T-cell (primary cell): ENCODE measurements around the gene MYB. TPM values are rescaled to one million over a fixed set of nuclear protein-coding genes. Genes with fewer than 3 reads are reported as not detected.
A peak's percentile ranks its signal among the peaks of the same experiment; 100 is the strongest.
"Not testable (repeated sequence)": the region's sequence is repeated elsewhere in the genome, so short reads cannot be mapped to it uniquely, and the experiment has no call there.

Experiments
- ATAC-seq, 4 experiments: fragments of 200-7000 bp in 3 of 4; fragments of 150-1000 bp in 1 of 4; cut with Tn5 transposase; replicated peaks in 1 of 4; 1 replicate in 3 of 4; 2 replicates in 1 of 4; pipeline ENCODE4 v1.10.0; 2021; ENCODE audit warnings: moderate library complexity in 3 of 4, mild to moderate bottlenecking in 2 of 4, moderate number of reproducible peaks in 1 of 4
- CTCF ChIA-PET, 2 donors: fragments of 300-600 bp; sonication (Branson Sonifier 250); formaldehyde crosslinking; loops; one replicate each; lab custom pipeline; 2022; ENCODE audit warnings: antibody characterized with exemption in 2 of 2; lab: Charles Lee
- POLR2A ChIA-PET, 2 donors: fragments of 300-600 bp; sonication (Branson Sonifier 250); formaldehyde crosslinking; loops; one replicate each; lab custom pipeline; 2022; ENCODE audit warnings: antibody characterized with exemption in 2 of 2; lab: Charles Lee
- DNase-seq, 35 experiments: peaks; one replicate each; pipeline versions ENCODE4 v3.0.0 to v3.0.0-alpha.2; 2013 to 2023
- H3K27ac ChIP-seq: one replicate; pipeline ENCODE4 v1.5.1; 2013; ENCODE audit warnings: low read length
- H3K27me3 ChIP-seq, 2 experiments: replicated peaks in 1 of 2; 1 replicate in 1 of 2; 2 replicates in 1 of 2; pipeline versions ENCODE4 v1.6.1 to v1.7.0; 2013; ENCODE audit warnings: low read length in 1 of 2, mixed read lengths in 1 of 2; ENCODE audit not compliant: control insufficient read depth in 2 of 2, insufficient read depth in 2 of 2; ENCODE audit errors: extremely low read depth in 1 of 2
- H3K36me3 ChIP-seq, 2 donors: 1 replicate in 1 of 2; 2 replicates in 1 of 2; pipeline versions ENCODE4 v1.6.1 to v1.7.0; 2013; ENCODE audit warnings: low read length in 1 of 2; ENCODE audit not compliant: control insufficient read depth in 2 of 2, insufficient read depth in 1 of 2; ENCODE audit errors: extremely low read depth in 1 of 2
- H3K4me1 ChIP-seq, 2 experiments: 1 replicate in 1 of 2; 2 replicates in 1 of 2; pipeline versions ENCODE4 v1.6.1 to v1.7.0; 2013; ENCODE audit warnings: low read length in 2 of 2, mixed read lengths in 1 of 2; ENCODE audit not compliant: insufficient read depth in 2 of 2, control insufficient read depth in 1 of 2; ENCODE audit errors: extremely low read depth in 1 of 2
- H3K4me3 ChIP-seq, 2 donors: 1 replicate in 1 of 2; 2 replicates in 1 of 2; pipeline versions ENCODE4 v1.5.1 to v1.7.0; 2013; ENCODE audit warnings: mild to moderate bottlenecking in 2 of 2, low read length in 1 of 2, moderate library complexity in 1 of 2; ENCODE audit not compliant: control insufficient read depth in 1 of 2; ENCODE audit errors: extremely low read depth in 1 of 2
- H3K9me3 ChIP-seq: 2 replicates; pipeline ENCODE4 v1.7.0; 2013
- H3K27ac Mint-ChIP-seq, 2 donors: one replicate each; pipeline ENCODE4 v1.8.0; 2020 to 2021; ENCODE audit warnings: mild to moderate bottlenecking in 2 of 2, mixed read lengths in 2 of 2
- H3K27me3 Mint-ChIP-seq, 2 donors: one replicate each; pipeline ENCODE4 v1.8.0; 2021 to 2022; ENCODE audit warnings: mixed read lengths in 2 of 2
- H3K36me3 Mint-ChIP-seq: one replicate; pipeline ENCODE4 v1.8.0; 2021; ENCODE audit warnings: mixed read lengths
- H3K4me1 Mint-ChIP-seq, 3 donors: one replicate each; pipeline ENCODE4 v1.8.0; 2020 to 2022; ENCODE audit warnings: mixed read lengths in 3 of 3, mild to moderate bottlenecking in 1 of 3
- H3K4me3 Mint-ChIP-seq, 3 donors: one replicate each; pipeline ENCODE4 v1.8.0; 2020 to 2022; ENCODE audit warnings: mild to moderate bottlenecking in 3 of 3, mixed read lengths in 3 of 3, moderate library complexity in 3 of 3
- H3K9me3 Mint-ChIP-seq, 3 donors: one replicate each; pipeline ENCODE4 v1.8.0; 2020 to 2022; ENCODE audit warnings: mixed read lengths in 3 of 3
- WGBS: methylation state at CpG from one replicate; pipeline ENCODE4 v1.1.5; 2013; ENCODE audit warnings: missing lambda C conversion rate; ENCODE audit not compliant: insufficient coverage; 5-methylcytosine and 5-hydroxymethylcytosine counted together
- total RNA-seq, 35 experiments: library from RNA in 6 of 35; stranded (reverse) in 6 of 35; fragments of 120-200 nt in 1 of 35; gene quantifications; one replicate each; pipeline versions ENCODE4 v1.2.1 to v1.2.4 and lab custom pipeline; 2013 to 2026

Gene MYB
- total RNA-seq, 5 donors from 2014 or later (not counting 1 experiment from before 2014, with no cell fraction given), result 4.4 to 23.9 (median 17.1) TPM

GRCh38 chr6:135142232-135142631 is 38.9 kb upstream of the MYB start:
- H3K36me3 ChIP-seq, DNase-seq, H3K9me3 ChIP-seq, H3K27me3 ChIP-seq, H3K36me3 Mint-ChIP-seq, H3K4me3 Mint-ChIP-seq, H3K4me3 ChIP-seq, H3K4me1 ChIP-seq, H3K27ac ChIP-seq, H3K27me3 Mint-ChIP-seq, H3K9me3 Mint-ChIP-seq: not testable (repeated sequence)
- Mint-ChIP-seq H3K4me1 (peaks cover 28 to 35% (median 33%) of the 10 kb centered on the region in 3 donors), H3K27ac (peak overlapping the region in 1 of 2 donors; percentile 11)
- no CpG with 5 or more reads among the region's 1 CpG for WGBS
- ChIA-PET CTCF (interaction anchor here (0.7 to 1.8 kb wide), 3 partner anchors 13 to 1084 kb away, joined by 3 to 4 read pairs (median 3); no protein-coding TSS in a partner anchor), POLR2A (interaction anchor here (0.6 to 1.2 kb wide), 2 partner anchors 42 to 117 kb away, joined by 3 read pairs; no protein-coding TSS in a partner anchor)
- ATAC-seq, result peak in 3 of 4 experiments; percentile 54 to 70 (median 60)

DNA sequence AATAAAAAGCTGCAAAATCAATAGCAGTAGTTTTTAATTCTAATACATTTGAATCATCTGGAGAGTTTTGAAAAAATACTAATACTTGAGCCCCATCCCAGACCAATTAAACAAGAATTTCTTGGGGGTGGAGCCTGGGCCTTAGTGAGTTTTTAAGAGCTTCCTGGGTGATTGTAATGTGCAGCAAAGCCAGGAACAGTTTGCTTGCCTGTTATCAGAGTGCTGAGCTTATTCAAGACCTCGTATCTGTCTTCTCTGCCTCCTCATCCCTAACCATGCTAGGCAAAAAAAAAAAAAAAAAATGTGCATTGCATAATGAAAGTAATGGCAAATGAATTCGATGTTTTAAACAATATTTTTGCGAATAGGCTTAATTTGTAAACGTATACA is 36.4 kb upstream of the MYB start:
- H3K4me1 Mint-ChIP-seq, result peaks cover 41 to 52% (median 42%) of the 10 kb centered on the region in 3 donors
- ATAC-seq (peak in 1 of 4 experiments; percentile 20), DNase-seq (no peak)
- no peaks in the 10 kb centered on the region for H3K36me3 Mint-ChIP-seq
- no peak overlapping the region for H3K27ac ChIP-seq
- H3K4me1 ChIP-seq, result peaks cover 0 to 7% of the 10 kb centered on the region in 2 experiments
- no peaks in the 10 kb centered on the region for H3K9me3 Mint-ChIP-seq
- H3K4me3 ChIP-seq, result no peak overlapping the region
- WGBS, result no CpG with 5 or more reads among the region's 4 CpGs
- POLR2A ChIA-PET, result interaction anchor here (0.7 to 0.8 kb wide), 2 partner anchors 58 to 1021 kb away, joined by 3 to 9 read pairs; no protein-coding TSS in a partner anchor
- peak overlapping the region; percentile 82 to 87 for H3K27ac Mint-ChIP-seq
- H3K27me3 ChIP-seq, result no peaks in the 10 kb centered on the region
- H3K27me3 Mint-ChIP-seq, result no peaks in the 10 kb centered on the region
- no peaks in the 10 kb centered on the region for H3K9me3 ChIP-seq
- H3K36me3 ChIP-seq, result no peaks in the 10 kb centered on the region
- H3K4me3 Mint-ChIP-seq, result peak overlapping the region in 1 of 3 donors; percentile 42
- CTCF ChIA-PET, result interaction anchor here (0.6 to 3.0 kb wide), 32 partner anchors 11 to 933 kb away, joined by 3 to 18 read pairs (median 4); partner anchors contain the start of genes HBS1L (in 1 of the 2) and MYB (in 1 of the 2)

- peaks cover 41 to 52% (median 42%) of the 10 kb centered on the region in 3 donors for H3K4me1 Mint-ChIP-seq
- CTCF ChIA-PET, result interaction anchor here (0.6 to 3.0 kb wide), 23 partner anchors 10 to 932 kb away, joined by 3 to 18 read pairs (median 4); partner anchors contain the start of genes HBS1L (in 1 of the 2) and MYB (in 1 of the 2)
- Histone ChIP-seq H3K27me3 (no peaks in the 10 kb centered on the region), H3K4me3 (no peak overlapping the region), H3K36me3 (no peaks in the 10 kb centered on the region), H3K9me3 (no peaks in the 10 kb centered on the region), H3K27ac (peak overlapping the region; percentile 18), H3K4me1 (peaks cover 0 to 7% of the 10 kb centered on the region in 2 experiments)
- no peaks in the 10 kb centered on the region for H3K27me3 Mint-ChIP-seq
- no peaks in the 10 kb centered on the region for H3K36me3 Mint-ChIP-seq
- H3K9me3 Mint-ChIP-seq, result no peaks in the 10 kb centered on the region
- H3K27ac Mint-ChIP-seq, result peak overlapping the region; percentile 82 to 87
- peak in 6 of 35 experiments; percentile 4 to 66 (median 10) for DNase-seq
- ATAC-seq, result peak; percentile 42 to 65 (median 52)
- POLR2A ChIA-PET, result interaction anchor here in 1 of 2 donors (0.8 kb wide), 1 partner anchor 1021 kb away, joined by 3 read pairs; no protein-coding TSS in a partner anchor
- WGBS, result 0% methylated on average over 1 of the region's 2 CpGs
- peak overlapping the region; percentile 38 to 42 (median 38) for H3K4me3 Mint-ChIP-seq
These were observed 35.9 kb upstream of the MYB start for GRCh38 chr6:135145063-135145800.

- no CpG with 5 or more reads among the region's 7 CpGs for WGBS
- Mint-ChIP-seq H3K27ac (peak overlapping the region; percentile 17 to 87), H3K27me3 (no peaks in the 10 kb centered on the region), H3K36me3 (no peaks in the 10 kb centered on the region), H3K9me3 (no peaks in the 10 kb centered on the region), H3K4me1 (peaks cover 39 to 46% (median 41%) of the 10 kb centered on the region in 3 donors), H3K4me3 (no peak overlapping the region)
- H3K4me3 ChIP-seq, result no peak overlapping the region
- no peaks in the 10 kb centered on the region for H3K27me3 ChIP-seq
- peak overlapping the region; percentile 10 for H3K27ac ChIP-seq
- H3K36me3 ChIP-seq, result no peaks in the 10 kb centered on the region
- no peaks in the 10 kb centered on the region for H3K9me3 ChIP-seq
- ATAC-seq (no peak), DNase-seq (no peak)
- CTCF ChIA-PET, result interaction anchor here (0.5 to 1.1 kb wide), 5 partner anchors 14 to 122 kb away, joined by 3 to 8 read pairs (median 4); no protein-coding TSS in a partner anchor
- POLR2A ChIA-PET, result interaction anchor here in 1 of 2 donors (0.6 kb wide), 1 partner anchor 27 kb away, joined by 6 read pairs; no protein-coding TSS in a partner anchor
- peaks cover 0 to 7% of the 10 kb centered on the region in 2 experiments for H3K4me1 ChIP-seq
These were observed 34.8 kb upstream of the MYB start for GRCh38 chr6:135146162-135146934.

DNA sequence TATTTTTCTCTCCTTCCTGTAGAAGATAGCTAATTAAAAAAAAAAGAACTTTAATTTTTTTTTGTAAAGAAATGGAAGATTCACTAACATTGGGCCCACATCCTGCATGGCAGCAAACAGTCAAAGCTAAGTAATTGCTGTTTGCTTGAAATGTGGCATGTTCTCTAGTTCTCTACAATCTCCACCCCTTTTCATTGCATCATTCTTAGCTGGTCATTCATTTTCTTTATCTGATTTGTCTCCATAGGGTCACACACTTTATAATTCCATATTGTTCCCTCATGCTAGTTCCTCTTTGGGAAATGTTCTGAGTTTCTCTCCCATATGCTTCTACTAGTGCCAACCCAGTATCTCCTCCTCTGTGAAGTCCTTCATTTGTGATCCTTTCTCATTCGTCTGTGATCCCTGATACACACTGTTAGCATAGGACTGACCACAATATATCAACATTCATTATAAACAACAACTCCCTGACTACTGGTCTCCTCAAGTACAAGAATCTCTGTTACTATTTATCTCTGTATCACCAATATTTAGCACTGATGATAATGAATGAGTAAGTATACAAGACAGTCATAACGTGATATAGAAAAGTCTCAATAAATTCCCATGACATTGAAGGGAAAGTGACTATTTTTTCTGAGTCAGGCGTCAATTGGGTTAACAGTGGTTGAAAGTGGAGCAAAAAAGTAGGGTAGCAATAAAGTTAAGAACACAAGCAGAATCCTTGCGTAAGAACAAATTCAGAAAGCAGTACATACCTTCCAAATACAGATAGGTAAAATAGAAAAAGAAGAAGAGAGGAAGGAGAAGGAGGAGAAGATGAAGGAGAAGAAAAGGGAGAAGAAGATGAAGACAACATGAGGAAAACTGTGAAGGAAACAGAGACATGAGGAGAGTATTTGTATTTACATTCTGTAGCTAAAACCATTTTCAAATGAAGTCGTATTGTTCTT is 33.2 kb upstream of the MYB start:
- Mint-ChIP-seq H3K4me1 (peaks cover 30 to 36% (median 34%) of the 10 kb centered on the region in 3 donors), H3K27me3 (no peaks in the 10 kb centered on the region), H3K27ac (peak overlapping the region; percentile 24 to 49), H3K4me3 (no peak overlapping the region), H3K36me3 (no peaks in the 10 kb centered on the region), H3K9me3 (no peaks in the 10 kb centered on the region)
- H3K27ac ChIP-seq, result no peak overlapping the region
- H3K4me1 ChIP-seq, result peaks cover 0 to 7% of the 10 kb centered on the region in 2 experiments
- POLR2A ChIA-PET, result no interaction called here
- WGBS, result 63% methylated on average over 1 of the region's 5 CpGs
- no peak overlapping the region for H3K4me3 ChIP-seq
- no peaks in the 10 kb centered on the region for H3K27me3 ChIP-seq
- H3K9me3 ChIP-seq, result no peaks in the 10 kb centered on the region
- CTCF ChIA-PET, result interaction anchor here (1.0 to 2.0 kb wide), 4 partner anchors 9 to 65 kb away, joined by 3 to 7 read pairs (median 5); no protein-coding TSS in a partner anchor
- no peaks in the 10 kb centered on the region for H3K36me3 ChIP-seq
- DNase-seq (no peak), ATAC-seq (no peak)
